IPS-18c (cell line): ENCODE results near the gene PCDHA3.
"Not testable (repeated sequence)": the region's sequence is repeated elsewhere in the genome, so short reads cannot be mapped to it uniquely, and the experiment has no call there.

ENCODE experiments used
- H3K4me3 ChIP-seq: 2 replicates; pipeline ENCODE4 v1.7.0; 2013; ENCODE audit warnings: low read depth, mild to moderate bottlenecking, low read length, moderate library complexity; ENCODE audit not compliant: insufficient read depth
- H3K9me3 ChIP-seq: one replicate; pipeline ENCODE4 v1.6.1; 2013; ENCODE audit warnings: mild to moderate bottlenecking, low read length, moderate library complexity; ENCODE audit not compliant: control insufficient read depth, insufficient read depth

Gene PCDHA3

GRCh38 chr5:140840978-140841962 is 40.4 kb downstream of the PCDHA3 start, which contains the start of gene PCDHA8:
Gene PCDHA8, plus strand, starts transcription at chr5:140841187. Its CDS starts 135 bp downstream, at chr5:140841322.
- Histone ChIP-seq H3K9me3 (no peaks in the 10 kb centered on the region), H3K4me3 (peak within 1 kb of the TSS; percentile 25; the same call in 1 of the 2 replicates)

GRCh38 chr5:140842798-140843733 is 42.2 kb downstream of the PCDHA3 start:
- H3K9me3 ChIP-seq, result no peaks in the 10 kb centered on the region

GRCh38 chr5:140848139-140849102 is 47.6 kb downstream of the PCDHA3 start, which contains the start of gene PCDHA9:
Gene PCDHA9, plus strand, starts transcription at chr5:140848382. Its CDS starts 114 bp downstream, at chr5:140848496.
- not testable (repeated sequence) for H3K9me3 ChIP-seq, H3K4me3 ChIP-seq

More at GRCh38 chr5:140842798-140843733, 42.2 kb downstream of the PCDHA3 start:
- H3K4me3 ChIP-seq, result no peak overlapping the region

GRCh38 chr5:140849831-140850634 is 49.2 kb downstream of the PCDHA3 start:
- not testable (repeated sequence) for H3K9me3 ChIP-seq, H3K4me3 ChIP-seq
